ENCODE measurements around the gene CABP5. TPM values are rescaled to one million over a fixed set of nuclear protein-coding genes. Genes with fewer than 3 reads are reported as not detected.

The CABP5 gene
- total RNA-seq, 1 donor from 2014 or later = not detected

DNA sequence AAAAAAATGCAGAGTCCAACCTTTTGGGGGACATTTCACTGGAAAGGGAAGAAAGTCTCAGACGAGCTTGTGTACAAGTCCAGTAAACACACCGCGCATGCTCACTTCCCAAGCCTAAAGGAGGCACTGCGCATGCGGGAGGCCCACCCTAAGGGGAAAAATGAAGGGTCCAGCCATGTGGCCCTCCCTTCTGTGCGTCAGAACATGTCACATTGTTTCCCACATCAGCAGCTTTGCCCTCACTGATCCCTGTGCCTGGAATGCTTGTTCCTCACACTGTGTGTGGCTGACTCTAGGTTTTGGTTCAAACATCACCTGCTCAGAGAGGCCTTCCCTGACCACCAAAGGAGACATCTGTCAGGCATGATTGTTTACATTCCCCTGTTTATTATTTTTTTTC, 45.1 kb downstream of the CABP5 start:
- H3K4me1 Mint-ChIP-seq (ENCODE audit: low read depth, unreplicated experiment) = no peaks in the 10 kb centered on the region
- H3K27me3 Mint-ChIP-seq (ENCODE audit: unreplicated experiment) = peaks cover 3% of the 10 kb centered on the region
- no peak overlapping the region for H3K27ac Mint-ChIP-seq (ENCODE audit: unreplicated experiment)
- H3K36me3 Mint-ChIP-seq (ENCODE audit: unreplicated experiment) = no peaks in the 10 kb centered on the region
- TF ChIP-seq CTCF (IDR thresholded peaks at IDR 0.05; ENCODE audit: partially characterized antibody, unreplicated experiment) = no peak
- H3K9me3 Mint-ChIP-seq (ENCODE audit: unreplicated experiment) = peaks cover 7% of the 10 kb centered on the region
- no peak for DNase-seq
- H3K4me3 Mint-ChIP-seq (ENCODE audit: unreplicated experiment) = no peak overlapping the region

- Mint-ChIP-seq H3K9me3 (ENCODE audit: unreplicated experiment) (peaks cover 7% of the 10 kb centered on the region), H3K27ac (ENCODE audit: unreplicated experiment) (no peak overlapping the region), H3K27me3 (ENCODE audit: unreplicated experiment) (peaks cover 3% of the 10 kb centered on the region), H3K4me3 (ENCODE audit: unreplicated experiment) (no peak overlapping the region), H3K4me1 (ENCODE audit: low read depth, unreplicated experiment) (no peaks in the 10 kb centered on the region), H3K36me3 (ENCODE audit: unreplicated experiment) (no peaks in the 10 kb centered on the region)
- no peak for TF ChIP-seq CTCF (IDR thresholded peaks at IDR 0.05; ENCODE audit: partially characterized antibody, unreplicated experiment)
- no peak for DNase-seq
Measured at GRCh38 chr19:47996230-47996727, 47.6 kb downstream of the CABP5 start.

DNA sequence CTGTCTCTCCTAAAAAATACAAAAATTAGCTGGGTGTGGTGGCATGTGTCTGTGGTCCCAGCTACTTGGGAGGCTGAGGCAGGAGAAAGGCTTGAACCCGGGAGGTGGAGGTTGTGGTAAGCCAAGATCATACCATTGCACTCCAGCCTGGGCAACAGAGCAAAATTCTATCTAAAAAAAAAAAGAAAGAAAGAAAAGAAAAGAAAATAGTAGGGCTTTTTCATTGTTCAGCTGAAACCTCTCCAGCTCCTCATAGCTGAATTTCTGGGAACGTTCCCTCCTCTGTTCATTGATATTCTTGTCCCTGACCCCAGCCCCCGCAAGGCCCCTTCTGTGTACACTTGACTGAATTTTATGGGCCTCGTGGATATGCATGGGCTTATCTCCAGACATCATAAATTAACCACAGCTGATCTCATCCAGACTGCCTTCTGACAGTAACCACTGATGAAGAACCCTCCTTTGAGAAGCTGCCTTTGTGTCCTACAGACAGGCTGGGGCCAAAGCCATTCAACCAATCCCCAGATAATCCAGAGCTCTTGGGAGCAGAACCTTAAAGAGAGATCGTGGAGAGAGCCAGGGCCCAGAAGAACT, 49.6 kb downstream of the CABP5 start, which contains the start of gene ELSPBP1:
Gene ELSPBP1, plus strand, starts transcription at position 424 of the 594 bp plus-strand sequence. CDS start 14,036 bp downstream, outside the sequence.
- Mint-ChIP-seq H3K27me3 (ENCODE audit: unreplicated experiment) (peaks cover 3% of the 10 kb centered on the region), H3K36me3 (ENCODE audit: unreplicated experiment) (no peaks in the 10 kb centered on the region), H3K4me3 (ENCODE audit: unreplicated experiment) (no peak within 1 kb of the TSS), H3K9me3 (ENCODE audit: unreplicated experiment) (peaks cover 1% of the 10 kb centered on the region), H3K27ac (ENCODE audit: unreplicated experiment) (no peak within 1 kb of the TSS), H3K4me1 (ENCODE audit: low read depth, unreplicated experiment) (no peaks in the 10 kb centered on the region)
- TF ChIP-seq CTCF (IDR thresholded peaks at IDR 0.05; ENCODE audit: partially characterized antibody, unreplicated experiment) = no peak
- DNase-seq = no peak

DNA sequence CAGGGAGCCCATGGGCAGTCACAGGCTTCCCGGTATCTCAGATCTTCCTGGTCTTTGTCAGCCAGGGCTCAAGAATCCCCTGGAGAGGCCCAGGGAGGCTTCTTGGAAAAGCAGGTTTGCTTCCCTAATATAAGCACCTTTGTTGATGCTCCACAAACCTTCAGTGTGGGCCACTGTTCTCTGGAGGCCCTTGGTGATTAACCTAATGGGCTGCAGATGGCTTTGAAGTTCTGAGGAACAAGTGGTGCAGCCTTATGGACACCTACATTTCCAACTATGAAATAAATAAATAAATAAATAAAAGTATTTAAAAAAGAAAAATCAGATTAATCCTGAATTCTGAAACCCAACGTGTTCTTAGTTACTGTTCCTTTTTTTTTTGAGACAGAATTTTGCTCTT, 51.8 kb downstream of the CABP5 start, which contains the start of gene BSPH1:
Gene BSPH1, minus strand, starts transcription at position 101 of the 400 bp plus-strand sequence. Its CDS starts 89 bp downstream, at position 12.
- TF ChIP-seq CTCF (IDR thresholded peaks at IDR 0.05; ENCODE audit: partially characterized antibody, unreplicated experiment) = no peak
- no peaks in the 10 kb centered on the region for H3K27me3 Mint-ChIP-seq (ENCODE audit: unreplicated experiment)
- no peaks in the 10 kb centered on the region for H3K4me1 Mint-ChIP-seq (ENCODE audit: low read depth, unreplicated experiment)
- H3K4me3 Mint-ChIP-seq (ENCODE audit: unreplicated experiment) = no peak within 1 kb of the TSS
- H3K9me3 Mint-ChIP-seq (ENCODE audit: unreplicated experiment) = peaks cover 1% of the 10 kb centered on the region
- DNase-seq = no peak
- no peaks in the 10 kb centered on the region for H3K36me3 Mint-ChIP-seq (ENCODE audit: unreplicated experiment)
- H3K27ac Mint-ChIP-seq (ENCODE audit: unreplicated experiment) = no peak within 1 kb of the TSS

GRCh38 chr19:47991191-47991808, 52.6 kb downstream of the CABP5 start:
- Mint-ChIP-seq H3K4me1 (ENCODE audit: low read depth, unreplicated experiment) (no peaks in the 10 kb centered on the region), H3K27me3 (ENCODE audit: unreplicated experiment) (no peaks in the 10 kb centered on the region), H3K36me3 (ENCODE audit: unreplicated experiment) (no peaks in the 10 kb centered on the region), H3K4me3 (ENCODE audit: unreplicated experiment) (no peak overlapping the region), H3K9me3 (ENCODE audit: unreplicated experiment) (peaks cover 1% of the 10 kb centered on the region), H3K27ac (ENCODE audit: unreplicated experiment) (no peak overlapping the region)
- DNase-seq = no peak
- TF ChIP-seq CTCF (IDR thresholded peaks at IDR 0.05; ENCODE audit: partially characterized antibody, unreplicated experiment) = no peak
